Upper lobe of left lung (tissue), 6 donors: ENCODE data around the gene SLC26A11. TPM values are rescaled to one million over a fixed set of nuclear protein-coding genes. Genes with fewer than 3 reads are reported as not detected.
A peak's percentile ranks its signal among the peaks of the same experiment; 100 is the strongest.

Source experiments
- ATAC-seq, 2 donors: fragments of 200-7000 bp; cut with Tn5 transposase; one replicate each; pipeline ENCODE4 v1.9.1; 2022; ENCODE audit warnings: mild to moderate bottlenecking in 2 of 2, moderate library complexity in 2 of 2; ENCODE audit not compliant: low FRiP score in 2 of 2
- DNase-seq, 2 donors: peaks; one replicate each; pipeline ENCODE4 v3.0.0-alpha.2; 2019 to 2020
- H3K27ac ChIP-seq, 4 donors: fragments of 200-600 bp; sonication (generic); one replicate each; pipeline ENCODE4 v1.5.1; 2016 to 2019
- H3K27me3 ChIP-seq, 4 donors: fragments of 200-600 bp; sonication (generic); one replicate each; pipeline ENCODE4 v1.5.1; 2017 to 2019
- H3K36me3 ChIP-seq, 4 donors: fragments of 200-600 bp; sonication (generic); one replicate each; pipeline ENCODE4 v1.5.1; 2016 to 2019
- H3K4me1 ChIP-seq, 4 donors: fragments of 200-600 bp; sonication (generic); one replicate each; pipeline ENCODE4 v1.5.1; 2018 to 2019
- H3K4me3 ChIP-seq, 4 donors: fragments of 200-600 bp; sonication (generic); one replicate each; pipeline ENCODE4 v1.5.1; 2017 to 2019; ENCODE audit warnings: mild to moderate bottlenecking in 2 of 4, moderate library complexity in 1 of 4
- H3K9me3 ChIP-seq, 4 donors: fragments of 200-600 bp; sonication (generic); one replicate each; pipeline ENCODE4 v1.5.1; 2018 to 2019
- EP300 ChIP-seq, 4 donors: sonication (generic); formaldehyde crosslinking; IDR thresholded peaks; one replicate each; pipeline ENCODE4 v1.5.1; 2017; ENCODE audit warnings: antibody characterized with exemption in 4 of 4, control low read depth in 2 of 4
- POLR2A ChIP-seq, 4 donors: fragments of 450-650 bp; IDR thresholded peaks; one replicate each; pipeline ENCODE4 v1.5.1; 2016 to 2017; ENCODE audit warnings: antibody characterized with exemption in 4 of 4, mild to moderate bottlenecking in 2 of 4
- POLR2AphosphoS5 ChIP-seq, 2 donors: sonication (generic); formaldehyde crosslinking; IDR thresholded peaks; one replicate each; pipeline ENCODE4 v1.5.1; 2017; ENCODE audit warnings: antibody characterized with exemption in 2 of 2
- WGBS, 2 donors: methylation state at CpG; one replicate each; pipeline ENCODE4 v1.1.5; 2017 to 2018; 5-methylcytosine and 5-hydroxymethylcytosine counted together
- total RNA-seq, 6 donors: library from RNA; depleted of rRNA in 4 of 6; stranded (reverse); fragments of >200 nt in 4 of 6; gene quantifications; one replicate each; pipeline versions ENCODE4 v1.1.0 to v1.2.1, GENCODE V29; 2016 to 2021
- TF ChIP-seq, protein P1 (sequence below), 6 experiments: fragments of 450-650 bp in 4 of 6; fragments of 200-600 bp in 2 of 6; sonication (generic) in 2 of 6; IDR thresholded peaks; one replicate each; pipeline ENCODE4 v1.5.1; 2016 to 2019; ENCODE audit warnings: antibody characterized with exemption in 6 of 6
- donor health status: DM: no; HTN: no; CAD: no; lungs with moderate emphysema.
- donor health status: DM: no; HTN: yes; CAD: no; lungs with severe emphysema.

Gene SLC26A11
- total RNA-seq, 6 donors from 2014 or later = 14.8 to 162 (median 43.1) TPM

DNA sequence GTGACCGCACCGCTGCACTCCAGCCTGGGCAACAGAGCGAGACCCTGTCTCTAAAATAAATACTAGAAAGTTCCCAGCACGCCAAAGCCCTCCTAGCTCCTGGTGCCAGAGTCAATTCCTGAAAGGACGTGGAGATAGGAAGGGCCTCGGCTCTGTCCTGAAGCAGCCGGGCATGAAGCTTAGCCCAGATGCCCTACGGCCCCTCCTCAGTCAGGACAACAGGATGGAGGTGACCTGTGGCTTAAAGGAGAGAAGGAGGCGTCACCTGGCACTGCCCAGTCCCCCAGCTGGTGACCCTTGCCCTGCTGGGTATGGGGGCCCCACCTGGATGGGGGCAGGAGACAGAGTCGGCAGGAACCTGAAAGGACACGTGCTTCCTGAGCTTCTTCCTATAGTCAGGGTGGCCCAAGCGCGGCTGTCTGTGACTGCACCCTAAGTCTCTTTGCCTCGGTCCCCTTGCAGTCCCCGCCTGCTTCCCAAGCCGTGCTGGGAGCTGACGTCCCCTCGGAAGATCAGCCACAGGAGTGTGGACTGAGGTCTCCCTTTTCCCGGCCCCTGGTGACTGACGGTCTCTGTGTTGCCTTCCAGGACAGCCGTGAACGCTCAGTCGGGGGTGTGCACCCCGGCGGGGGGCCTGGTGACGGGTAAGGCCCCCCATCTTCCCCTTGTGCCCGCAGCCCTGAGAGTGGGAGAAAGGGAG is 25.5 kb downstream of the SLC26A11 start:
- no peaks in the 10 kb centered on the region for H3K4me1 ChIP-seq
- DNase-seq = peak in 1 of 2 donors; percentile 60
- peaks cover 9 to 78% (median 54%) of the 10 kb centered on the region in 4 donors for H3K36me3 ChIP-seq
- WGBS, 2 donors = 92 to 95% methylated on average over 11 to 27 of the region's 27 CpGs
- no peak overlapping the region for H3K4me3 ChIP-seq
- ATAC-seq = no peak
- no peak overlapping the region for H3K27ac ChIP-seq
- no peaks in the 10 kb centered on the region for H3K27me3 ChIP-seq
- TF ChIP-seq POLR2AphosphoS5 (IDR thresholded peaks at IDR 0.05) (no peak), EP300 (IDR thresholded peaks at IDR 0.05) (no peak), POLR2A (IDR thresholded peaks at IDR 0.05) (no peak)
- TF ChIP-seq, protein P1, sequence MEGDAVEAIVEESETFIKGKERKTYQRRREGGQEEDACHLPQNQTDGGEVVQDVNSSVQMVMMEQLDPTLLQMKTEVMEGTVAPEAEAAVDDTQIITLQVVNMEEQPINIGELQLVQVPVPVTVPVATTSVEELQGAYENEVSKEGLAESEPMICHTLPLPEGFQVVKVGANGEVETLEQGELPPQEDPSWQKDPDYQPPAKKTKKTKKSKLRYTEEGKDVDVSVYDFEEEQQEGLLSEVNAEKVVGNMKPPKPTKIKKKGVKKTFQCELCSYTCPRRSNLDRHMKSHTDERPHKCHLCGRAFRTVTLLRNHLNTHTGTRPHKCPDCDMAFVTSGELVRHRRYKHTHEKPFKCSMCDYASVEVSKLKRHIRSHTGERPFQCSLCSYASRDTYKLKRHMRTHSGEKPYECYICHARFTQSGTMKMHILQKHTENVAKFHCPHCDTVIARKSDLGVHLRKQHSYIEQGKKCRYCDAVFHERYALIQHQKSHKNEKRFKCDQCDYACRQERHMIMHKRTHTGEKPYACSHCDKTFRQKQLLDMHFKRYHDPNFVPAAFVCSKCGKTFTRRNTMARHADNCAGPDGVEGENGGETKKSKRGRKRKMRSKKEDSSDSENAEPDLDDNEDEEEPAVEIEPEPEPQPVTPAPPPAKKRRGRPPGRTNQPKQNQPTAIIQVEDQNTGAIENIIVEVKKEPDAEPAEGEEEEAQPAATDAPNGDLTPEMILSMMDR (IDR thresholded peaks at IDR 0.05) = no peak
- H3K9me3 ChIP-seq = no peaks in the 10 kb centered on the region

DNA sequence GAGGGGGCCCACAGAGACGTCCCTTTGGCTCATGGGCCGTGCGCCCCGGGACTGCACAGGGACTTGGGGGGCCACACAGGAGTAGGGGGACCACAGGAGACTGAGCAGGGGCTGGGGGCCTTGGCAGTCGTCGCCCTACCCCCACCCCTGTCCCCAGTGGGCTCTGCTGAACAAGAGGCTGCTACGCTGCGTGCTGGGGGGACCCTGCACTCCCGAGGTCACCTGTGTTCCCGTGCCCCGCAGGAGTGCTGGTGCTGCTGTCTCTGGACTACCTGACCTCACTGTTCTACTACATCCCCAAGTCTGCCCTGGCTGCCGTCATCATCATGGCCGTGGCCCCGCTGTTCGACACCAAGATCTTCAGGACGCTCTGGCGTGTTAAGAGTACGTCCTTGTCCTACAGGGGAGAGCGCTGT is 26.0 kb downstream of the SLC26A11 start:
- TF ChIP-seq POLR2AphosphoS5 (IDR thresholded peaks at IDR 0.05) (no peak), EP300 (IDR thresholded peaks at IDR 0.05) (no peak), POLR2A (IDR thresholded peaks at IDR 0.05) (no peak)
- TF ChIP-seq, protein P1 (IDR thresholded peaks at IDR 0.05) = no peak
- Histone ChIP-seq H3K9me3 (no peaks in the 10 kb centered on the region), H3K27ac (no peak overlapping the region), H3K4me1 (no peaks in the 10 kb centered on the region), H3K27me3 (no peaks in the 10 kb centered on the region), H3K36me3 (peaks cover 9 to 74% (median 52%) of the 10 kb centered on the region in 4 donors), H3K4me3 (no peak overlapping the region)
- DNase-seq (no peak), ATAC-seq (no peak)
- WGBS, 2 donors = 93 to 96% methylated on average over 15 to 19 of the region's 19 CpGs

DNA sequence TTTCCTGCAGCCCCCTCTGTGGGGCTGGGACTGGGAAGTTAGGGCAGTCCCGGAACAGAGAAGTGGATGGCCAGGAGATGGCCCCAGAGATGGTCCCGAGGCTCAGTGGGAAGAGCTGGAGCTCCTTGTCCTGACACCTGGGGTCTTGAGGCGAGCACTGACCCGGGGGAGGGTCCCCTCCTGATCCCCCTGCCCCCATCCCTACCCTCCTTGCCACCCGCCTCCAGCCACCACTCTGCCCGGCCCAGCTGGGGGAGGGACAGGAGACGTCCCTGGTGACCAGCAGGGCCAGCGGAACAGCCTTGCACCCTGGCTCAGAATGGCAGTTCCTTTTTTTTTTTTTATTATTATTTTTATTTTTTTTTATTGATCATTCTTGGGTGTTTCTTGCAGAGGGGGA is 26.5 kb downstream of the SLC26A11 start:
- no peak overlapping the region for H3K4me3 ChIP-seq
- H3K27me3 ChIP-seq = no peaks in the 10 kb centered on the region
- no peak for DNase-seq
- H3K27ac ChIP-seq = no peak overlapping the region
- no peak for TF ChIP-seq POLR2AphosphoS5 (IDR thresholded peaks at IDR 0.05)
- no peak for TF ChIP-seq EP300 (IDR thresholded peaks at IDR 0.05)
- no peak for TF ChIP-seq POLR2A (IDR thresholded peaks at IDR 0.05)
- TF ChIP-seq, protein P1 (IDR thresholded peaks at IDR 0.05) = no peak
- H3K36me3 ChIP-seq = peaks cover 9 to 71% (median 50%) of the 10 kb centered on the region in 4 donors
- 86 to 93% methylated on average over 5 to 8 of the region's 8 CpGs for WGBS, 2 donors
- H3K4me1 ChIP-seq = no peaks in the 10 kb centered on the region
- H3K9me3 ChIP-seq = no peaks in the 10 kb centered on the region
- no peak for ATAC-seq

DNA sequence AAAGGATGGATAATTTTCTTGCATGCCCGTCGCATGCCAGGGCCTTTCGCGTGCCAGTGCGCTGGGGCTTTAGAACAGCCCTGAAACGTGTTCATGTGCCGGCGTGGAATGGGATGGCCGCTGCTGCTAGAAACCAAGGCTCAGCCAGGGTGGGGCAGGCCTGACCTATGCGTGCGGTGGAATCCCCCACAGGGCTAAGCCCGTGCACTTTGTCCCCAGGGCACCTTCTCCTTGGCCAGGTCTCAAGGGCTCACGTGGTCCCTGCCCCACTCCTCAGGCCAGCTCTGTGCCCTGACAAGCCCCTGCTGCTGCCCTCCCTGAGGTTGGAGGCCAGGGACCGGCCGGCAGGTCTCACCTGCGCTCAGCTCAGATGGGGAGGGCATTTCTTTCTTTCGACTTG is 27.3 kb downstream of the SLC26A11 start:
- Histone ChIP-seq H3K4me3 (no peak overlapping the region), H3K27me3 (no peaks in the 10 kb centered on the region), H3K4me1 (no peaks in the 10 kb centered on the region), H3K9me3 (no peaks in the 10 kb centered on the region), H3K36me3 (peaks cover 9 to 71% (median 47%) of the 10 kb centered on the region in 4 donors), H3K27ac (no peak overlapping the region)
- 95 to 96% methylated on average over 4 to 13 of the region's 17 CpGs for WGBS, 2 donors
- ATAC-seq = no peak
- no peak for DNase-seq
- TF ChIP-seq POLR2AphosphoS5 (IDR thresholded peaks at IDR 0.05) = no peak
- TF ChIP-seq, protein P1 (IDR thresholded peaks at IDR 0.05) = no peak
- TF ChIP-seq POLR2A (IDR thresholded peaks at IDR 0.05) = no peak
- TF ChIP-seq EP300 (IDR thresholded peaks at IDR 0.05) = no peak
